HG03565 (cell line): ENCODE results near the gene CCDC141.
A peak's percentile ranks its signal among the peaks of the same experiment; 100 is the strongest.
"Not testable (repeated sequence)": the region's sequence is repeated elsewhere in the genome, so short reads cannot be mapped to it uniquely, and the experiment has no call there.

ENCODE experiments used
- ATAC-seq: cut with Tn5 transposase; IDR thresholded peaks from one replicate; pipeline ENCODE4 v1.9.1; 2021; ENCODE audit warnings: mild to moderate bottlenecking, moderate library complexity; ENCODE audit not compliant: unreplicated experiment

The CCDC141 gene

GRCh38 chr2:179049546-179050311, at the start of gene CCDC141:
Gene CCDC141 (minus strand): TSS chr2:179050137. CDS start chr2:179049941, 196 bp downstream.
- peak; percentile 64 for ATAC-seq

DNA sequence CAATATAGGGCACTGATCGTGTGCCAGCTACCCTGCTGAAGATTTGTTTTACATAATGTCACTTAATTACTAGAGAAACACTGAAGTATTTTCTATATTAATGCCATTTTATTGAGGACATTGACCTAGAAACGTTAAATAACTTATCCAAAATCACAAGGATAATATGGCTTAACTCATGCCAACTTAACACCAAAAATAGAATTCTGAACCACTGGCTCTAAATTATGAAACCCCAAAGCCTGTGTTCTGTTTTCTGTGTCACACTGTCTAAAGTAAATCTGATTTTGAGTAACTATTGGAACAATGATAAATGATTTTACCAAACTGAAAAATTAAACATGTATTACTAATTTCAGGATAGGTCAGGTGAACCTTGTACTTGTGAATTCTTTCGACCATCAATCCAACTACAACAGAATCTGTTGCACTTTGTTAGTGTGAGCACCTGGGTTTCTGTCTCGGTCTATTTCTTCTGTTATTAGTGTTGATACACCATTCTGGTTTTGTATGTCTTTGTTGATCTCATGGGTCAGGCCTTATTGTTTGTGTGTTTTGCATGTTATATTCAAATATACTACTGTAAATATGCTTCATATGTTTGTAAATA, 48.2 kb upstream of the CCDC141 start:
- no peak for ATAC-seq

GRCh38 chr2:179097131-179097530, 47.2 kb upstream of the CCDC141 start:
- no peak for ATAC-seq

- peak; percentile 97 for ATAC-seq
Measured at GRCh38 chr2:179096090-179096489, 46.2 kb upstream of the CCDC141 start.

- ATAC-seq = not testable (repeated sequence)
Measured at GRCh38 chr2:179092912-179093311, 43.0 kb upstream of the CCDC141 start.

DNA sequence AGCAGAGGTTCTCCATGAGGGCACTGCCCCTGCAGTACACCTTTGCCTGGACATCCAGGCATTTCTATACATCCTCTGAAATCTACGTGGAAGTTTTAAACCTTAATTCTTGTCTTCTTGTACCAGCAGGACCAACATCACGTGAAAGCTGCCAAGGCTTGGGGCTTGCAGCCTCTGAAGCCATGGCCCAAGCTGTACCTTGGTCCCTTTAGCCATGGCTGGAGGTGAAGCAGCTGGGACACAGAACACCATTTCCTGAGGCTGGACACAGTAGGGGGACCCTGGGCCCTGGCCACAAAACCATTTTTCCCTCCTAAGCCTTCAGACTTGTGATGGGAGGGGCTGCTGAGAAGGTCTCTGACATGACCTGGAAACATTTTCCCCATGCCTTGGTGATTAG, 32.8 kb upstream of the CCDC141 start:
- ATAC-seq = no peak

DNA sequence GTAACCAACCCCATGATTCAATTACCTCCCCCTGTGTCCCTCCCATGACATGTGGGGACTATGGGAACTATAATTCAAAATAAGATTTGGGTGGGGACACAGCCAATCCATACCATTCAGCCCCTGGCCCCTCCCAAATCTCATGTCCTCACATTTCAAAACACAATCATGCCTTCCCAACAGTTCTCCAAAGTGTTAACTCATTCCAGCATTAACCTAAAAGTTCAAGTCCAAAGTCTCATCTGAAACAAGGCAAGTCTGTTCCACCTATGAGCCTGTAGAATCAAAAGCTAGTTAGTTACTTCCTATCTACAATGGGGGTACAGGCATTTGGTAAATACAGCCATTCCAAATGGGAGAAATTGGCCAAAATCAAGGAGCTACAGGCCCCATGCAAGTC, 32.0 kb upstream of the CCDC141 start:
- ATAC-seq = no peak

DNA sequence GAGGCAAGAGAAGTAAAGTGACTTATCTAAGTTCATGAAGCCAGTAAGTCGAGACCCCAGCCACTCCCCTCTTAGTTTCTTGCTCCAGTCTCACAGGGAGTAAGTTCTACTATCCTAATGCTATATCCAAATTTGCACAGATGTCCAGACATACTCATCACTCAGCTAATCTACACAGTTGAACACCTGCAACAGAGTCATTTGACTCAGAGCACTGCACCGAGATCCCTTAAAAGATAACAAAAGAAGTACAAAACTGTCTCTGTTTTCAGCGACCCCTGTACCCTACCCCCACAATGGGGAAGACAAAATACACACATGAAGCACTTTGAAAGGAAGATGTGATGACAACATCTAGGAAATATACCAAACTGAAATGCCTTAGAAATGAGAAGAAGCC, 22.6 kb upstream of the CCDC141 start:
- no peak for ATAC-seq

DNA sequence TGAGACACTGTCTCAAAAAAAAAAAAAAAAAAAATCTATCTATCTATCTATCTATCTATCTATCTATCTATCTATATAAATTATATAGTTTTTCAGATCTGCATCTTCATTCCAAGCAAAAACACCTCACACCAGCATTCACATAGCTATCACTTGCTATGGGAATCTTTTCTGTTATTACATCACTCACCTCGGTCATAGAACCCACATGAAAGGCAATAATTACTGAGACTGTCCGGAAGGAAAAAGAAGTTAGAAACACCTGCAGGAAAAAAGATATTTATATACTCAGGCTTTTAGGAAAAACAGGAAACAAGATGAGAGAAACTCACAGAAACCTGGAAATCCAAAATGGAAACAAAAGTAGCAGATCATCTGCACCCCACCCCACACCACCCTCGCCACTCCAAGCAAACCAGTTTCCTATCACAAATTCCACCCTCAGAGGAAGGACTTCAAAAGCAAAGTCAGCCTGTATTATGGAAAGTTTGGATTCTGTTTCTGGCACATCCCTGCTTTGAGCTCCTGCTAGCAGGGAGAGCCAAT, 21.9 kb upstream of the CCDC141 start:
- ATAC-seq = no peak

DNA sequence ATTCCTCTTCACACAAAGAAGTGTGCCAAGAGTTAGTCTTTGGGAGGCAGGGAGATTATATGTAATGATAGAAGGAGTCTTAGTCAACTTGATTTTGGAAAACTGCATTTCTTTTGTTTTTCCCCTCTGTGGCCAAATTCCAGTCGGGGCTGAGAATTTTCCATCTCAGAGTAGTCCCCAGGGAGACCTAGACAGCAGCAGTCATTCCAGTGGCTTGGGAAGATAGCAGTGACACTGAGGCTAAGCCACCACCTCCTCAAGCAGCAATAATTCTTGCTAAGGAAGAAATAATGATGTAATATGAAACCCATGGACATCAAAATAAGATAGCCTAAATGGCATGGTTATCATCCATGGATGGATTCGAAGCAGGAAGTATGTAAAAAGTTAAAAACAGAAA, 21.0 kb upstream of the CCDC141 start:
- no peak for ATAC-seq

- ATAC-seq = no peak
Measured at GRCh38 chr2:179069685-179070084, 19.7 kb upstream of the CCDC141 start.

DNA sequence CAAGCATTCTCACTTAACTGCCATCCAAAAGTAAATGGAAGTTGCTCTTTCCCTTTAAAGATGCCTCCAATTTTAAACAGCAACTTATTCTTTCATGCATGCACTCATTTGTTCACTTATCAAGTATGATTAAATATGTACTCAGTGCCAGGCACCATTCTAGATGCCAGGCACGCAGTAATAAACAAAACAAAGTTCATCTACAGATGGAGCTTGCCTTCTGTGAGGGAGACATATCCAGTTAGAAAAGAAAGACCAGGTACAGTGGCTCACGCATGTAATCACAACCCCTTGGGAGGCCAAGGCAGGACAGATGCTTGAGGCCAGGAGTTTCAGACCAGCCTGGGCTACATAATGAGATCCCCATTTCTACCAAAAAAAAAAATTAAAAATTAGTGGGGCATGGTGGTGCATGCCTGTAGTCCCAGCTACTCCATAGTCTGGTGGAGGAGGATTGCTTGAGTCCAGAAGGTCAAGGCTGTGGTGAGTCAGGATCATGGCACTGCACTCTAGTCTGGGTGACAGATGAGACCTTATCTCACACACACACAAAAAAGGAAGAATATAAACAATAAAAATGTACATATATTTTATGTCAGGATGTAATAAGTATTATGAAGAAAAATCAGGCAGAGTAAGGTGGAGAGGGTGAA, 19.2 kb upstream of the CCDC141 start:
- ATAC-seq = no peak

DNA sequence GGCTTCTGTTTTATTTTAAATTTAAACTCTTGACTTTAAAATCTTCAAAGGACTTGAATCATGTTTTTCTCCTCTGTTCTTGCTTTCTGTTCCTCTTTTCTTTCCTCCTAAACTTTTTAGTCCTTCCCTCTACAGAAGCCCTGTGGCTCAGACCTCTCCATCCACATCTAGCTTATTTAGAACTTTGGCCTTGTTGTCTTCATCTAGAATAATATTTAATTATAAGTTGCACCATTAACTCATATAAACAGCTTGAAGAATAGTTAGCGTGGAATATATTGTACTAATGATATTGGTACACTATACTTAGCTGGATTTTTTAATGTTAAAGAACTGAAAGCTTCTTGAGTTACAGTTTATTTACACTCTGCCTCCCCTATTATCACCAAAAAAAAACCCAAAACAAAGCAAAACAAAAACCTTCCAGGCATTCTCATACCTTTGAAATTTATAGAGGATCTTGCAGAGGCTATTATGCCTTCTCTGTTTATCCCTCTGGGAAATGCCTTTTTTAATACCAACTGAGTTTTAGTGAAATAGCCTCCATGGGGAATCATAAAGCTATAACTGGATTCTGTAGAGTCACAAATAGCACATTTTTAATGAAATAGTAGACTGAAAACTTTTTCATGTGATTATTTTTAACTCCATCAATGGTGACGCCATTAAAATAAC, 9.2 kb upstream of the CCDC141 start:
- peak; percentile 94 for ATAC-seq

- ATAC-seq = no peak
Measured at GRCh38 chr2:179057737-179058136, 7.8 kb upstream of the CCDC141 start.

GRCh38 chr2:179053568-179053967, 3.6 kb upstream of the CCDC141 start:
- not testable (repeated sequence) for ATAC-seq

DNA sequence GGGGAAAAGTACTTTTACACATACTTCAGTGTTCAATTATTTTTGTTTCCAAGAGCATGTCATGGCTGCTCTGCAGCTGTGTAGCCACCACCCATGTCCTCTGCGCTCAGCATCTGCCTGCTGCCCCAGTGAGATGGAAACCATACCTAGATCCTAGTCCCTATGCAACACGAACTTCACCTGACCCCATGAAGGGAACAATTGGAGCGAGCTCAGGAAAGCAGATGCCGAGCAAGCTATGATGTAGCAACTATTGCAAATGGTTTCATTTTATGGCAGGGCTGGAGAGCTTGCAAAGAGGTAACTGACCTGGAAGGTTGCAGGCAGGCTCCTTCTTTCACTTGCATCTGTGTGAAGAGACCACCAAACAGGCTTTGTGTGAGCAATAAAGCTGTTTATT, 1.3 kb upstream of the CCDC141 start:
- ATAC-seq = no peak

DNA sequence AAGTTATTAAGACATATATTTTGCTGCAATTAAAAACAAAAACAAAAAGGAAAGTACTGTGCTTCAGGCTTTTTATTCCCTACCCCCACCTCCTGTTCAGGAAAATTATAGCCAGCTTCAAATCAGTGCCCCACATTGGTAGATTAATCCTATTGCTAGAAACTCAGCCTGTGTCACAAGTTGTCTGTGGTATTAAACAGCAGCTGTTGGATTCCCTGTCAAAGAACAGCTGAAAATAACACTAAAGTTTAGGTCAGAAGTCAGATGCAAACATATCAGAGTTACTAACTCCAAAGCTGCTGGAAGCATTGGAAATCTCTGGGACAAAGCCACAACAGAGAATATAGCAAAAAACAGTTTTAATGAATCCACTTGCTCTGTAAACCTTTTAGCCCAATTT, 818 bp upstream of the CCDC141 start:
- ATAC-seq = no peak

DNA sequence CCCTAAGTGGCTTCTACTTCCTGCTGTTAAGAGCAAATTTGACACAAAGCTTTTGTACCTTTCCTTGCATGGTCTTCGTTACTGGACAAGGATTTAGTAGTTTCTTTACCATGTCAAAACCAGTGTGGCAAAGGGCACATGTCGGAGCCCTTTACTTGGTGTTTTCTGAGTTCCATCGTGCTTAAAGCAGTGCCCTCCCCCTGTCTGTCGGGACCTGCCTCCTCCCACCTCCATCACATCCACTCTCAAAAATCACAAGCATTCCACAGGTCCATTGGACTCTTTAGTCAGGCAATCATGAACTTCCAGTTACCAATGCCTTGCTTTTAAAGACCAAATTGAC, 763 bp downstream of the CCDC141 start:
- ATAC-seq = peak; percentile 24

- no peak for ATAC-seq
Measured at GRCh38 chr2:179048099-179048498, 1.8 kb downstream of the CCDC141 start.

DNA sequence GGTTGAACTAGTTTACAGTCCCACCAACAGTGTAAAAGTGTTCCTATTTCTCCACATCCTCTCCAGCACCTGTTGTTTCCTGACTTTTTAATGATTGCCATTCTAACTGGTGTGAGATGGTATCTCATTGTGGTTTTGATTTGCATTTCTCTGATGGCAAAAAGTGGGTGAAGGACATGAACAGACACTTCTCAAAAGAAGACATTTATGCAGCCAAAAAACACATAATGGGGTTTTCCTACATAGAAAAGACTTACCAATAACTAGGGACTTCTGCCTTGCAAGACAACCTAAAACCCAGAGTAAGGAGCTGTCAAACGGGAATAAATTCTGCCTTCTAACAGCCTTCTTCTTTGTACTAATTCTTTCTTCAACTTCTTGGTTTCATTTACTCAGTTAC, 4.3 kb downstream of the CCDC141 start:
- ATAC-seq = not testable (repeated sequence)

- ATAC-seq = no peak
Measured at GRCh38 chr2:179044500-179044899, 5.4 kb downstream of the CCDC141 start.
